HG03064 (cell line): Measurements from ENCODE around the gene SFI1.
"Not testable (repeated sequence)": the region's sequence is repeated elsewhere in the genome, so short reads cannot be mapped to it uniquely, and the experiment has no call there.

Source experiments
- ATAC-seq: cut with Tn5 transposase; IDR thresholded peaks from one replicate; pipeline ENCODE4 v1.9.1; 2021; ENCODE audit warnings: low read depth; ENCODE audit not compliant: unreplicated experiment

SFI1 gene

DNA sequence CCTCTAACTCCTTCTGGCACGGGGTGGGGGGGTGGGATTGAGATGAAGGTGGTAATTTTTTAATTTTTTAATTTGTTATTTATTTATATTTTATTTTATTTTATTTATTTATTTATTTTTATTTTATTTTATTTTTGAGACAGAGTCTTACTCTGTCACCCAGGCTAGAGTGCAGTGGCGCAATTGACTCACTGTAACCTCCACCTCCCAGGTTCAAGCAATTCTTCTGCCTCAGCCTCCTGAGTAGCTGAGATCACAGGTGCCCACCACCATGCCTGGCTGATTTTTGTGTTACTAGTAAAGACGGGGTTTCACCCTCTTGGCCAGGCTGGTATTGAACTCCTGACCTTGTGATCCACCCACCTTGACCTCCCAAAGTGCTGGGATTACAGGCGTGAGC, 43.8 kb downstream of the SFI1 start:
- not testable (repeated sequence) for ATAC-seq

DNA sequence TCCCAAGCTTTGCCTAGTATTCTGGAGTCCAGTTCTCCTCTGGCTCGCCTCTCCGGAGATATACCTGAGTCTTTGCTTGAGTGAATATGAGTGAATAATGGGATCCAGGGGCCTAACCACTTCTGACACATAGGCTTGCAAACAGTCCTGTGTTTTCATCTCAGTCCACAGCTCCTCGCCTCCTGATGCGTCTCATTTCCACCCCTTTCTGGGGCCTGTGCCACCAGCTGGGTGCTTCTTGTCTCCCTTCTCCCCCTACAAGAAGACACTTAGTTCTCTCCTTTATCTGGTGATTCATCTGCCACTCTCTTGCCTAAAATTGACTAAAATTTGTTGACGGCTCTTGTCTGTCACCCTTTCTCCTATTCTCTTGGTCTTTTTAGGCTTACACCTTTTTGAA, 44.6 kb downstream of the SFI1 start:
- ATAC-seq: no peak

DNA sequence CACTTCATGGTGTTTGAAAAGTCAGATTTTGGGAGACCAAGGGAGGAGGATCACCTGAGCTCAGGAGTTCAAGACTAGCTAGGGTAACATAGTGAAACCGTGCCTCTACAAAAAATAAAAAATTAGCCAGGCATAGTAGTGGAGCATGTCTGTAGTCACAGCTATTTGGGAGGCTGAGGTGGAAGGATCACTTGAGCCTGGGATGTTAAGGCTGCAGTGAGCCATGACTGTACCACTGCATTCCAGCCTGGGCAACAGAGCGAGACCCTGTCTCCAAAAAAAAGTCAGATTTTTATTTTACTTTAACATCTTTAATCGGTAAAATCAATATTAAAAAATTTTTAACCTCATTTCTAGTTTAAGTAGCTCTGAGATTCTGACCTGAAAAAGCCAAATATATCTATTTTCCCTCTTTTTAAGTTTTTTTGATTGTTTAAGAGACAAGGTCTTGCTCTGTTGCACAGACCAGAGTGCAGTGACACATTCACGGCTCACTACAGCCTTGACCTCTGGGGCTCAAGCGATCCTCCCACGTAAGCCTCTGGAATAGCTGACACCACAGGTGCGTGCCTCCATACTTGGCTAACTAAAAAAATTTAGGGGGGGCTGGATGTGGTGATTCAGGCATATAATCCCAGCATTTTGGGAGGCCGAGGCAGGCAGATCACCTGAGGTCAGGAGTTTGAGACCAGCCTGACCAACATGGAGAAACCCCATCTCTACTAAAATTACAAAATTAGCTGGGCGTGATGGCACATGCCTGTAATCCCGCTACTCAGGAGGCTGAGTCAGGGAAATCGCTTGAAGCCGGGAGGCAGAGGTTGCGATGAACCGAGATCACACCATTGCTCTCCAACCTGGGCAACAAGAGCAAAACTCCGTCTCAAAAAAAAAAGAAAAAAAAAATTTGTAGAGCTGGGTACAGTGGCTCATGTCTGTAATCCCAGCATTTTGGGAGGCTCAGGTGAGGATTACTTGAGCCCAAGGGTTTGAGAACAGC, 48.4 kb downstream of the SFI1 start:
- ATAC-seq: no peak

DNA sequence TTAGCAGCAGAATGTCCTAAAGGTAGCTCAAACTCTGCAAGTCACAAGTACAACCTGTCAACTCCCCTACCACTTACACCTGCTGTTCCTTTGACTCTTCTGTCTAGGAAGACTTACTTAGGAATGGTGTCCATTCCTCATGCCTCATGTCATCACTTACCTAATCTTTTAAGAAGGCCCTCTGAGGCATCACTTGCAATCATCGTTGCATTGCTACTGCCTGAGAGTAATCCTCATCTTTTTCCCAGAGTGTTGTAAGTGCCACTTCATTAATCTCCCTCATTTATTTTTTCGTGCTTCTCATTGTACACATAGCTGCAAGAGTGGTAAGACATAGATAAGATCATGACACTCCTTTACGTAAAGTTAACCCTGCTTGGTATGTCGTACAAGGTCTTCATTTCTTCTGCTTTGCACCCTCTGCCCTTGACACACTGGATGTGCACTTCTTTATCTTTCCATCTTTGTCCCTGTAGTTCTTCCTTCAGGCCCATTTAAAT, 54.6 kb downstream of the SFI1 start:
- no peak for ATAC-seq

DNA sequence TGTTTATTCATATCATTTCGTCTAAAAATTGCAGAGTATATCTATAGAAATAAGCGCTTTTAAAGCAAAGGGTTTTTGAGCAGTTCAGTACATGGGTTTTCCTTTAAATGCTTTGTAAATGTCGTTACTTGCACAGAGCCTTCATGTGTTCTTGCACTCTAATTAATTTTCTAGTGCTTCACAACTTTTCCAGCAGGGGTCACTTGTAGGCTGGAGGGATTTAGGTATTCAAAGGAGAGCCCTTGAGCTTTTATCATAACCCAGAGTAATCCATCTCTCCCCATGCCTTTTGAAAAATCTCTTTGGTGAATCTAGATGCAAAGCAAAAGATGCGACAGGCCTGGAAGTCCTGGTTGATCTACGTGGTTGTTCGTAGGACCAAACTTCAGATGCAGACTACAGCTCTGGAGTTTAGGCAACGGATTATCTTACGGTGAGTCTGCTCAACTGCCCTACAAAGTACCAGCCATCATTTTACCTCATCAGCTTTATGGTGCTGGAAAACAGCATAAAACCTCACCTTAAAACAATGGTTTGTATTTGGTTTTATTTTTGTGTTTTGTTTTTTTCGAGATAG, 60.4 kb downstream of the SFI1 start:
- no peak for ATAC-seq

DNA sequence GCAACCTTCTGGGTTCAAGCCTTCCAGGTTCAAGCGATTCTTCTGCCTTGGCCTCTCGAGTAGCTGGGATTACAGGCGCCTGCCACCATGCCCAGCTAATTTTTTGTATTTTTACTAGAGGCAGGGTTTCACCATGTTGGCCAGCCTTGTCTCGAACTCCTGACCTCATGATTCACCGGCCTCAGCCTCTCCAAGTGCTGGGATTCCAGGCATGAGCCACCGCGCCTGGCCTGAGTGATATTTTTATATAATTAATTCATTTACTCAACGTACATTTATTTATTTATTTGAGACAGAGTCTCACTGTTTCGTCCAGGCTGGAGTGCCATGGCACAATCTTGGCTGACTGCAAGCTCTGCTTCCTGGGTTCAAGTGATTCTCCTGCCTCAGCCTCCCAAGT, 62.2 kb downstream of the SFI1 start:
- not testable (repeated sequence) for ATAC-seq

DNA sequence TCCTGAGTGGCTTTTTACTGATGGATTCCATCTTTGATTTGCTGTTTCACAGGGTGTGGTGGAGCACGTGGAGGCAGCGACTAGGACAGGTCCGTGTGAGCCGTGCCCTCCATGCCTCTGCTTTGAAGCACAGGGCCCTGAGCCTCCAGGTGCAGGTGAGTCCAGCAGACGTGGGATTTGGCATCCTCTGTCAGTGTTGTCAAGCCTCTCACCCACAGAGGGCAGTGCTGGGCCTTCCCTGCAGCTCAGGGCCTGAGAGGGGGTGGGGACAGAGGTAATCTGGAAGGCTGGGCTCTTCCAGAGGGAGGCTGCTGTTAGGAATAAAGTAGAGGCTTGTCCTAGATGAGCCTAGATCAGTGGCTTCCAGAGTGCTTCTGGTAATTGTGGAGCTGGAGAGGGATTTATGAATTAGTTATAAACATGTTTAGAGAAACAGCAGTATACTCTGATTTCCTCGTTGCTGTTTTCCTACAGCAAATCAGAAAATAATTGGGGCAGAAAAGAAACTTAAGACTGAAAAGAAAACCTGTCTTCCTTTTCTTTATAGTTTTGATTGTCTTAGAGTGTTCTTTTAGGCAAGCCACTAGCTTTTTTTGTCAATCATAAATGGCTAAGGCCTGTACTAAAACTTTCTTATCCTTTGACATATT, 65.0 kb downstream of the SFI1 start:
- no peak for ATAC-seq

DNA sequence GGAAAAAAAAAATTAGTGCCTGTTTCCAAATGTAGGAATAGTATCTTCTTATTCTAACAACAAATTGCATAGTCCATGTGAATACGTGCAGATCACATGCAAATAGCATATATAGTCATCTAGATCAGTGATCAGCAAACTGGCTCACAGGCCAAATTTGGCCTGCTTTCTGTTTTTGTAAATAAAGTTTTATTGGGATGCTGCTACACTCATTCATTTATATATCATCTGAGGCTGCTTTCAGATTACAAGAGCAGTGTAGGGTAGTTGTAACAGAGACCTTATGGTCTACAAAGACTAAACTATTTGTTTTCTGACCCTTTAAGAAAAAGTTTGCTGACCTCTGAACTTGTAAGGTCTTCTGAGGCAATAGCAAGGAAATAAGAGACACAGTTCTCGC, 65.6 kb downstream of the SFI1 start:
- no peak for ATAC-seq

DNA sequence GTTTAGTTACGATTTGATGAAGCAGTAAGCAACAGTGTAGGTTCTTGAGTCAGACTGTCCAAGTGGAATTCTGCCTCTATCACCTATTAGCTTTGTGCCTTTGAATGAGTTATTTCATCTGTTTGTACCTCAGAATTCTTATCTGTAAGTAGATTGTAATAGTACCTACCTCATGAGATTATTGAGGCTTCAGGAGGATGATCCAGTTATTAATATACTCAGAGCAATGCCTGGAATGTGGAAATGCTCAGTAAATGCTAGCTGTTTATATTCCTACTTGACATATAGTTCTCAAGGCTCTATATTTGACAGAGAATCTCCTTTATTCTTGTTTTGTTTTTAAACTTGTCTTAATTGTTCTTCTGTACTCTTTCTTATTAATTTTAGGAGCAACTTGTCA, 70.1 kb downstream of the SFI1 start:
- ATAC-seq: no peak

DNA sequence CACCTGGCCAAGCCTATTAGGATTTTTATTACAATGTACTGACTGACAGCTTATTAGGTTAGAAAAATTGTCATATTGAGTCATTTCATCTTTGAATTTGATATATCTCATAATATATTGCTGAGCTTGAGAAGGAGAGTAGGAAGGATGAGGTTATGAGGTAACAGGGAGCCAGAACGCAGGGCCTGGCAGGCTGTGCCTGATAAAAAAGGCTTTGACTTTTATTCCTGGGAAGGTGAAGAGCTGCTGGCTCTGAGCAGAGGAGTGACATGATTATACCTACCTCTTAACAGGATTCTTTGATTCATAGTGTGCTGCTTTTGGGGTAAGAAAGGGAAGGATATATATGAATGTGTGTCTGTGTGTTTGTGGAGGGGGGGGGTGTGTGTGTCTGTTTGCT, 70.9 kb downstream of the SFI1 start:
- no peak for ATAC-seq

DNA sequence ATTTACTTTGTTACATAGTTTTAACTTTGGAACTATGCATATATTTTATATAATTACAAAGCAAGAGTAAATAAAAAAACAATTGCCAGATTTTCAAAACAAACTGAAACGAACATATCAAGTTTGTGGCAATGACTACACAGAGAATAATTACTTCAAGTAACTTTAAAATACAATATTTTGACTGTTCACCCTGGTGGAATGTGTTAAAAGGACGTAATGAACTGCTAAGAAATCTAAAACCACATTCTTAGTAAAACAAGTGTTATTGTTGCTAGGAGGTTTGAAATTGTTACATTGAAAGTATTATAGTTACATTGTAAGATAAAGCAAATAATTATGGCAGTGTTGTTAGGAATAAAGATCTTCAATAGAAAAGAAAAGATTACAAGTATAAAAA, 71.4 kb downstream of the SFI1 start:
- no peak for ATAC-seq

DNA sequence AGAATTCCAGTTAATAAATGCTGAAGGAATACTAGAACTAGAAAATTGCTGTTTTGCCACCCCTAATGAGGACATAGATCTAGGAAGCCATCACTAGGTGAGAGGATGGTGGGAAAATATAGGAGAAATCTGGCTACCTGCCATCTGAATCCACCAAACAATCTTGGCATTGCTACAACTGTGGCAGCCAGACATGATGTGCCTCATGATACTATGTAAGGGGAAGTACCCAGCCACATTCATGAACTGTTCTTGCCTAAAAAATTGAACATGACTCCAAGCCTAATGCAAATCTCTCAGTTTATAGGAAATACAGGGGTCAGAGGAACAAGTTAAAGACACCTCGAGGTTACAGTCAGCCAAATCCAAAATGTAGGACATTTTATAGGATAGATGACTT, 72.8 kb downstream of the SFI1 start:
- ATAC-seq: no peak

DNA sequence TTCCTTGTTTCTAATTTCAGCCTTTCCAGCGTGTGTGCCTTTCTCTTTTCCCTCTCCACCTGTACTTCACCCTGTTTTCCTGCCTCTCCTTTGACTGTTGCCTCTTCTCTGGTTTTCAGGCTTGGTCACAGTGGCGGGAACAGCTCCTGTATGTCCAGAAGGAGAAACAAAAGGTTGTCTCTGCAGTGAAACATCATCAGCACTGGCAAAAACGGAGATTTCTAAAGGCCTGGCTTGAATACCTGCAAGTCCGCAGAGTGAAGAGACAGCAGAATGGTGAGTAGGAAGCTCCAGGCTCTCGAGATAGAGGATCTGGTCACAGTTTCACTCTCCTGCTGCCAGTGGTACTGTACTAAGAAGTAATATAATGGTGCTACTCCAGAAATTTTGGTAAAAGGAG, 76.6 kb downstream of the SFI1 start:
- no peak for ATAC-seq

DNA sequence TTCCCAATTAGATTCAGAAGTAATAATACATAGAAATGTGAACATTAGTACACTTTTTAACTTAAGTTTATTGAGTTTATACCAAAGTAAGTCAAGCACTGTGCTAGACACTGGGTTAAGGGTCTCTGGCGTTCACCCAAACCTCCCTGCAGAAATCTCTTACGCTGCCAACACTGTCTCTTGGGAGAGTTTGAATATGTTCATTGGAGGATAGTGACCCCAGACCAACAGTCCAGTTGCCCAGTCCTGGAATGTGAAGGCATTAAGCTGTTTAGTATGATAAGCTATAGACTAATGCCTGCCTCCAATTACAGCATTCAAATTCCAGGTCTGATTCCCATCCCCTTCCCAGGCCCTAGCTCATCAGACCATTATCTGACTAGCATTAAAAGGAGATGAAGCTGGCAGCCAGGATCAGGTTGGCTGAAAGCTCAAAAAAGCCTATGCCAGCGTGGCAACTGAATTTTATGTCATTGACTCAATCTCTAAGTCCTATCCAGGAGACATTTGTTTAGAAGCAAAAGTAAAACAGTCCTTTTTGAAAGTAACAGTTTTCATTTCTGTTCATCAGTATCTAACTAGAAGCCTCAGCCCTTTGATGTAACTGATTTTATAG, 77.8 kb downstream of the SFI1 start:
- no peak for ATAC-seq

DNA sequence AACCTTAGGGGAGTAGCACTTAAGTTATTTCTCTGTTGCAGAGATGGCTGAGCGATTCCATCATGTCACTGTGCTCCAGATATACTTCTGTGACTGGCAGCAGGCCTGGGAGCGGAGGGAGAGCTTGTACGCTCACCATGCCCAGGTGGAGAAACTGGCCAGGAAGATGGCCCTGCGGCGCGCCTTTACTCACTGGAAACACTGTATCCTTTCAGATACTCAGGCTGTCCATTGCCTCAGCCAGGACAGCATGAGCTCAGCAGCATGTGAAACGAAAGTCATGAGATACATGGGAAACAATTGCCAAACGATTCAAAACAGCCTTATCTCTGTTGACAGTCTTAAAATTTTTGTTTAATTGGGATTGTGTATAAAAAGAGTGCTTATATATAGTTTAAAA, 78.9 kb downstream of the SFI1 start:
- no peak for ATAC-seq

DNA sequence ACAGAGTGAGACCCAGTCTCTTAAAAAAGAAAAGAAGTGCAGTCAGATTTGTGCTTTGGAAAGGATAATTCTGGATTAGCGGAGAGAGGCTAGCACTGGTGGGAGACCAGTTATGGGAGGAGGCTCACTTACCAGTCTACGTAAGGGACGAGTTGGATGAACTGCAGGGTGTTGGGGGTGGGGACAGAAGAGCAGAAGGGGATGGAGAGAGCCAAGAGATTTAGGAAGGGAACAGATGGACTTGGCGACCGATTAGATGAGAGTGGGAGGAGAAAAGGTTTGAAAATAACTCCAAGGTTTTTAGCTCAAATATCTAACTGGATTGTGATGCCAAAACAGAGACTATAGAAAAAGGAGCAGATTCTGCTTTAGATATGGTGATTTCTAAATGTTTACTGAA, 81.4 kb downstream of the SFI1 start:
- no peak for ATAC-seq

DNA sequence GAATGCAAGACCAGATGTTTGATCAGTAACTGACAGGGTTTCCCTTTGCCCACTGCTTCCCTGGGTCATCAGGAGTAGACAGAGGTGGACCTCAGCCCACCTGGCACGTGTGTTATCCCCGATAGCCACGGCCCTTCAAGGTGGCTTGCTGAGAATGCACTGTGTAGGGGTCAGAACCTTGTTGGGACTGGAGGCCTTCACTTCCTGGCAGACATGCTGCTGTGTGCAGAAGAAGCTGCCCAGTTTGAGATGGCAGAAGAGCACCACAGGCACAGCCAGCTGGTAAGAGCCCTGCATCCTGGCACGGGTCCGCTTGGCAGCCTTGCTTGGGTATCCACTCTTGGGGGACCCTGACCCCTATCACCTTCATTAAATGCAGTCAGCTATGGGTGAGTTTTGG, 81.8 kb downstream of the SFI1 start:
- ATAC-seq: no peak

DNA sequence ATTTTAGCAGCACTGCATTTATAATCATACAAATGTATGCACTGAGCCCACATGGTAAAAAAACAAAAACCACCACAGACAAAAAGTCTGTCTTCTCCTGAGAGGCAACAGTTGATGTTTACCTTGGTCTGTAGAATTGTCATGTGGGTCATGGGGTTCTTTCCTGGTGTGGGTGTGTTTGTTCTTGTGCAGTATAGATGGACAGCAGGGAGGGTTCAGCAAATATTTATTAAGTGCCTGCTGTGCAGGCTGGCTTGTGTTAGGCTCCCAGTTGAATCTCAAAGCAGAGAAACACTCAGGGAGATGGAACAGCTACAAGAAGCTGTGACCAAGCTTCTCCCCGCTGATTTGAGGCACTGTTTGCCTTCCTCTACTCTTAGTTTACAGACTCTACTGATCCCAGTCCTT, 83.5 kb downstream of the SFI1 start:
- no peak for ATAC-seq

DNA sequence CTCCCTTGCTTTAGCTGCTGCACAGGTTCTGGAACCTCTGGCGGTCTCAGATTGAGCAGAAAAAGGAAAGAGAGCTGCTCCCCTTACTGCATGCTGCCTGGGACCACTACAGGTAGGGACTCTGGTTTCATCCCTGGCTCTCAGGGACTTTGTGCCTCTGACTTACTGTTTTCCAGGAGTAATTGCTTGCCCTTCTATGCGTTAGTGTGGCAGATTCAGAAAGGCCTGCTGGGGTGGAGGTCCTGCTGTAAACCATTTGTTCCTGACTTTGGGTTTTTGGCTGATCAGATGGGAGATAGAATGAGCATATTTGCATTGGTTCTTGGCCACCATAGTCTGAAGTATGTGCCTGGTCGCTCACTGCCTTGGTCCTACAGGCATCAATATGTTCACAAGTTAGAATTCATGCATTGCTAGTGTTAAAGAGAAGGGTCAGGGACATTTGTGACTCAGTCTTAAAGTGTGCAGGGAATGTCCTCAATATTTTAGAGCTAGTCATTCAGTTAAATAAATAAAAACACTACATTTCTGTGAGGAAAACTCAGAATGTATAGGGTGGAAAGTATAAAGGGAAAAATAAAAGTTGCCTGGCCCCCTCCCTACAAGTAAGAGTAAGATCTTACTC, 87.6 kb downstream of the SFI1 start:
- ATAC-seq: no peak

DNA sequence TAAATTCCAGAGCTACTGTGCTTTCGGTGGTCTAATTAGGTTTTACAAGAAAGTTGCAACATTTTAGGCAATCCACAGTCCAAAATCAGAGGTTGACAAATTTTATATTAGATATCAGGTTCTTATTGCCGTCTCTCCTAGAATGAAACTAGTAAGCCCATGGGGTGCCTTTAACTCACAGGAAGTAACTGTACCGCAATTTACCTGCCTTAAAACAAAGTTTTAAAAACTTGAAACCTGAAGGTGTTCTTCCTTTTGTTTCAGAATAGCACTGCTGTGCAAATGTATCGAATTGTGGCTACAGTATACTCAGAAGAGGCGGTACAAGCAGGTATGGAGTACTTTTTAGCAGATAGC, 88.4 kb downstream of the SFI1 start:
- no peak for ATAC-seq
